Neutrophil (primary cell): ENCODE results near the gene TRAF3.

Experiments used
- H3K27ac ChIP-seq: fragments of 200-600 bp; sonication (generic); 2 replicates; pipeline ENCODE4 v1.5.1; 2016; ENCODE audit warnings: mild to moderate bottlenecking, moderate library complexity
- H3K27me3 ChIP-seq: fragments of 200-600 bp; sonication (generic); 2 replicates; pipeline ENCODE4 v1.6.0; 2016; ENCODE audit warnings: mild to moderate bottlenecking
- H3K36me3 ChIP-seq: fragments of 200-600 bp; sonication (generic); 2 replicates; pipeline ENCODE4 v1.5.1; 2017
- H3K4me1 ChIP-seq, 2 experiments: fragments of 200-600 bp in 1 of 2; sonication (generic) in 1 of 2; 1 replicate in 1 of 2; 2 replicates in 1 of 2; pipeline versions ENCODE4 v1.5.1 to v1.6.1; 2013 to 2016; ENCODE audit warnings: low read depth in 1 of 2, low read length in 1 of 2, mild to moderate bottlenecking in 1 of 2, moderate library complexity in 1 of 2; ENCODE audit not compliant: control insufficient read depth in 1 of 2, insufficient read depth in 1 of 2
- H3K4me3 ChIP-seq, 2 experiments: fragments of 200-600 bp in 1 of 2; sonication (generic) in 1 of 2; 1 replicate in 1 of 2; 2 replicates in 1 of 2; pipeline ENCODE4 v1.5.1; 2013 to 2016; ENCODE audit warnings: low read depth in 1 of 2, low read length in 1 of 2, mild to moderate bottlenecking in 1 of 2, moderate library complexity in 1 of 2
- H3K9me3 ChIP-seq: fragments of 200-600 bp; sonication (generic); 2 replicates; pipeline ENCODE4 v1.5.1; 2016
- TF ChIP-seq, protein P1 (sequence below): fragments of 200-600 bp; sonication (generic); IDR thresholded peaks from 2 replicates; pipeline ENCODE4 v1.5.1; 2016; ENCODE audit warnings: antibody characterized with exemption

TRAF3 gene

DNA sequence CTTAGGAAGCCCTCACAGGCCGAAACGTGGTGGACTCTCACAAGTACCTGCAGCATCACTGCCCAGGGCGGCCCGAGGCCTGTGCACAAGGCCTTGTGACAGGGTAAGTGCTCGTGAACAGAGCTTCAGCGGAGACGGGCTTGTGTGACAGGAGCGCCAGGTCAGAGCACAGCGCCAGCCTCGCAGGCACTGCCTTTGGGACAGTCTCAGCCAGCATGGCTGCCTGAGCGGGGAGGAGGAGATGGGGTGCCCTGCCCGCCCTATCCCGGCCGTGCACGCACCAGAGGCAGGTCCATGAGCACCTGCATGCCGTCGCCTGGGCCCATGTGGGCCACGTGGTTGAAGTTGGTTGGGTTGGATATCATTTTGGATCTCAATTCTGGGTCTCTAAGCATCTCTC, 162.1 kb downstream of the TRAF3 start:
- TF ChIP-seq, protein P1, sequence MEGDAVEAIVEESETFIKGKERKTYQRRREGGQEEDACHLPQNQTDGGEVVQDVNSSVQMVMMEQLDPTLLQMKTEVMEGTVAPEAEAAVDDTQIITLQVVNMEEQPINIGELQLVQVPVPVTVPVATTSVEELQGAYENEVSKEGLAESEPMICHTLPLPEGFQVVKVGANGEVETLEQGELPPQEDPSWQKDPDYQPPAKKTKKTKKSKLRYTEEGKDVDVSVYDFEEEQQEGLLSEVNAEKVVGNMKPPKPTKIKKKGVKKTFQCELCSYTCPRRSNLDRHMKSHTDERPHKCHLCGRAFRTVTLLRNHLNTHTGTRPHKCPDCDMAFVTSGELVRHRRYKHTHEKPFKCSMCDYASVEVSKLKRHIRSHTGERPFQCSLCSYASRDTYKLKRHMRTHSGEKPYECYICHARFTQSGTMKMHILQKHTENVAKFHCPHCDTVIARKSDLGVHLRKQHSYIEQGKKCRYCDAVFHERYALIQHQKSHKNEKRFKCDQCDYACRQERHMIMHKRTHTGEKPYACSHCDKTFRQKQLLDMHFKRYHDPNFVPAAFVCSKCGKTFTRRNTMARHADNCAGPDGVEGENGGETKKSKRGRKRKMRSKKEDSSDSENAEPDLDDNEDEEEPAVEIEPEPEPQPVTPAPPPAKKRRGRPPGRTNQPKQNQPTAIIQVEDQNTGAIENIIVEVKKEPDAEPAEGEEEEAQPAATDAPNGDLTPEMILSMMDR, result no peak
- no peak overlapping the region for H3K4me3 ChIP-seq
- H3K27me3 ChIP-seq, result peaks cover 6% of the 10 kb centered on the region
- no peak overlapping the region for H3K27ac ChIP-seq
- H3K4me1 ChIP-seq, result no peaks in the 10 kb centered on the region
- H3K9me3 ChIP-seq, result no peaks in the 10 kb centered on the region
- H3K36me3 ChIP-seq, result no peaks in the 10 kb centered on the region

DNA sequence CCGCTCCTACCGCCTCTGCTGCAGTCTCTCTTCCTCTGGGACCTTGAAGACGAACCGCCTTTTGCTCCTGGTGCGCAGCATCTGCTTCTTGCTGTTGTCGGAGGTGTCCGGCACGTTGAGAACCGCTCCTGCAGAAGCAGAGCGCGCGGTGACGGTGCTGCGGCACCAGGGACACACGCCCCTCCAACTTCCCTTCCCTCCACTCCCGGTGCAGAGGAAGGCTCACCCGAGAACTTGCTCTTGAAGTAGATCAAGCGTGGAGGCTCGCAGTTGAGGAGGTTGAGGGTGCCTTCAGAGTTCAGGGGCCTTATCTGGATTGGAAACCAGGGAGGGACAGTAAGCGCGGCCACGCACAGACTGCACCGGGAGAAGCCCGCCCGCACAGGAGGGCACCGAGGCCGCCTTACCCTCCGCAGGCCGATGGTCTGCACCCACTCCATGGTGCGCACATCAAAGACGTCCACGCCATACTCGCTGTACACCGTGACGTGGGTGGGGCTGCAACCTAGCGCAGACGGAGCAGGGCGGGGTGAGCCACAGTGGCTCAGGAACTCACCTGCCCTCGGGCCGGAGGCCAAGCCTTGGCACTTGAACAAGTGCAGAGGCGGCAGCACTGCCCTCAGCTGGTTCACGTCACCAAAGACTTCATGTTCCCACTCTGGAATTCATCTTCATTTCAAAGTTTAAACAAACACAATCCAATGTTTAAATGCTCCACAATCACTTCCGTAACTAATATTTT, 162.7 kb downstream of the TRAF3 start:
- no peak overlapping the region for H3K27ac ChIP-seq
- TF ChIP-seq, protein P1, result no peak
- no peaks in the 10 kb centered on the region for H3K36me3 ChIP-seq
- H3K9me3 ChIP-seq, result no peaks in the 10 kb centered on the region
- no peaks in the 10 kb centered on the region for H3K4me1 ChIP-seq
- H3K4me3 ChIP-seq, result no peak overlapping the region
- peaks cover 5% of the 10 kb centered on the region for H3K27me3 ChIP-seq

GRCh38 chr14:102940729-102941362, 163.6 kb downstream of the TRAF3 start:
- no peaks in the 10 kb centered on the region for H3K36me3 ChIP-seq
- H3K4me1 ChIP-seq, result no peaks in the 10 kb centered on the region

GRCh38 chr14:102941419-102942011, 164.3 kb downstream of the TRAF3 start:
- TF ChIP-seq, protein P1, result no peak
- no peaks in the 10 kb centered on the region for H3K4me1 ChIP-seq
- no peaks in the 10 kb centered on the region for H3K27me3 ChIP-seq
- H3K9me3 ChIP-seq, result no peaks in the 10 kb centered on the region
- no peak overlapping the region for H3K27ac ChIP-seq
- H3K36me3 ChIP-seq, result no peaks in the 10 kb centered on the region
- no peak overlapping the region for H3K4me3 ChIP-seq

More at GRCh38 chr14:102940729-102941362, 163.6 kb downstream of the TRAF3 start:
- H3K4me3 ChIP-seq, result no peak overlapping the region
- H3K9me3 ChIP-seq, result no peaks in the 10 kb centered on the region
- peaks cover 5% of the 10 kb centered on the region for H3K27me3 ChIP-seq
- TF ChIP-seq, protein P1, result no peak
- no peak overlapping the region for H3K27ac ChIP-seq

DNA sequence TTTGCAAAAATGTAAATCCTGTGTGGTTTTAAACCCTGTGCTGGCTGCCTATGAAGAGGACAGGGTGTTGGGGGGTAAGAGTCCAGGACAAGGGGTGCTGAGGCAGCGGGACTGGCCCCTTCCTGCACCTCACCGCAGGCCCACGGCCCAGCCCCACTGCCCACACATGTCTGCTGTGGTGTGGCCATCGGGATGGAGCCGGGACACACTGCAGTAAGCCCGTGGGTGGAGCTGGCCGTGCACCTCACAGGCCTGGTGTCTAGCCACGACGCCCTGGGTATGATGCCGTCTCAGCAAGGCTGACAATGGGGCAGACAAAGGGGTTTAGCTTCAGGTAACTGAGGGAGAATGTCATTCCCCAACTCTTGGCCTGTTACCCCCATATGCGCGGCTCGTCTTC, 164.8 kb downstream of the TRAF3 start:
- TF ChIP-seq, protein P1, result no peak
- no peaks in the 10 kb centered on the region for H3K27me3 ChIP-seq
- H3K4me3 ChIP-seq, result no peak overlapping the region
- no peaks in the 10 kb centered on the region for H3K36me3 ChIP-seq
- no peaks in the 10 kb centered on the region for H3K9me3 ChIP-seq
- H3K27ac ChIP-seq, result no peak overlapping the region
- no peaks in the 10 kb centered on the region for H3K4me1 ChIP-seq
